ENCODE data around the gene PARN.
"Not testable (repeated sequence)": the region's sequence is repeated elsewhere in the genome, so short reads cannot be mapped to it uniquely, and the experiment has no call there.

PARN gene

DNA sequence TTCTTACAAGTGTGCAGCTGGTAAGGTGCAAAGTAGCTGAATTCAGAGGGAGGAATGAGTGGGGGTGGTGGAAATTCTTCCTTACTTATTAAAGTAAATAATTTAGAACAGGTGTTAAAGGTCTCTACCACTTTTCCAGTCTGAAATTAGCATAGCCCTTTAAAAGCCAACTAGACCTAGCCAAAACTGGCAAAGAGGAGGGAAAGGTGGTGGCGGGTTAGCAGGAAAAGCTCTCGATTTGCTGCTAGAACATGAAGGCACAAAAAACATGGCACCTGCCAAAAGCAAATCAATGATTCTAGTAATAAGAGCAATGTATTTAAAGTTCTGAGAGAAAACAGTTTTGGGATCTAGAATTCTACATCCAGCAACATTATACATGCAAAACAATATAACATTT is 157.7 kb downstream of the PARN start:
- DNase-seq (ENCODE audit: low read depth in 3 of 3), result no peak

DNA sequence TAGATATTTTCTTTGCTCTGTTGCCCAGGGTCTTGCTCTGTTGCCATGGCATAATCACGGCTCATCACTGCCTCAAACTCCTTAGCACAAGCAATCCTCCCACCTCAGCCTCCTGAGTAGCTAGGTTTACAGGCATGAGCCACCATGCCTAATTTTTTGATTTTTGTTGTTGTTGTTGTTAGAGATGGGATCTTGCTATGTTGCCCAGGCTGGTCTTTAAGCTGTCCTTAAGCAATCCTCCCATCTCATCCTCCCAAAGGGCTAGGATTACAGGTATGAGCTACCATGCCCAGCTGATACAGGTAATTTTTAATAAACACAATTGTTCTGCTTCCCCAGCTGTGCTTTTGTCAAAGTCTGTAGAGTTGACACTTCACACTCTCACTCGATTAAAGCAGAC is 159.3 kb downstream of the PARN start:
- DNase-seq (ENCODE audit: low read depth in 3 of 3), result no peak

DNA sequence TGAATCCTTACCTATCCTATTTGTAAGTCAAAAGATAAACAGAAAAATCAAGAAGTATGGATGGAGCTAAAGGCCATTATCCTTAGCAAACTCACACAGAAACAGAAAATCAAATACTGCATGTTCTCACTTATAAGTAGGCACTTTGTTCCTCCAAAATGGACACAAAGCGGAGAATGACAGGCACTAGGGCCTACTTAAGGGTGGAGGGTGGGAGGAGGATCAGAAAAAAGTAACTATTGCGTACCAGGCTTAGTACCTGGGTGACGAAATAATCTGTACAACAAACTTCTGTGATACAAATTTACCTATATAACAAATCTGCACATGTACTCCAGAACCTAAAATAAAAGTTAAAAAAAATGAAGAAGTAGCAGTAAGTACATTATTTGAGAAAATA is 164.3 kb downstream of the PARN start:
- DNase-seq (ENCODE audit: low read depth in 3 of 3), result no peak

DNA sequence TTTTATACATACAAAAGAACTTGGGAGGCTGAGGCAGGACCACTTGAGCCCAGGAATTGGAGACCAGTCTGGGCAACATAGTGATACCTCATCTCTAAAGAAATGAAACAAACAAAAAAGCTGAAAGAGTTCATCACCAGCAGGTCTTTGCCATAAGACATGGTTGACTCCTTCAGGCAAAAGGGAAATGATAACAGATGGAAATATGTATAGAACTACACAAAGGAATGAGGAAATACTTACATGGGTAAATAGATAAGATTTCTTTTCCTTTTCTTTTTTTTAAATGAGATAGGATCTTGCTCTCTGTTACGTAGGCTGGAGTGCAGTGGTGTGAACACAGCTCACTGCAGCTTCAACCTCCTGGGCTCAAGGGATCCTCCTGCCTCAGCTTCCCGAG is 165.3 kb downstream of the PARN start:
- no peak for DNase-seq (ENCODE audit: low read depth in 3 of 3)

DNA sequence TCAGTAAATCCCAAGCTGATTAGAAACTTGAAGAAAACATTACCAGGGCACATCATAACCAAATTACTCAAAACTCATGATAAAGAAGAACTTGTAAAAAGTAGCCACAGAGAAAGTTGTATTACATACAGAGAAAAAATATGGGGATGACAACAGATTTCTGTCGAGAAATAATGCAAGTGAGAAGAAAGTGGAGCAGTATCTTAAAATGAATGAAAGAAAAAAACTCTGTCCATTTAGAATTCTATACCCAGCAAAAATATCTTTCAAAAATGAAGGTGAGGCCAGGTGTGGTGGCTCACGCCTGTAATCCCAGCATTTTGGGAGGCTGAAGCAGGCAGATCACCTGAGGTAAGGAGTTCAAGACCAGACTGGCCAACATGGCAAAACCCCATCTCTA is 165.9 kb downstream of the PARN start:
- DNase-seq (ENCODE audit: low read depth in 3 of 3), result no peak

DNA sequence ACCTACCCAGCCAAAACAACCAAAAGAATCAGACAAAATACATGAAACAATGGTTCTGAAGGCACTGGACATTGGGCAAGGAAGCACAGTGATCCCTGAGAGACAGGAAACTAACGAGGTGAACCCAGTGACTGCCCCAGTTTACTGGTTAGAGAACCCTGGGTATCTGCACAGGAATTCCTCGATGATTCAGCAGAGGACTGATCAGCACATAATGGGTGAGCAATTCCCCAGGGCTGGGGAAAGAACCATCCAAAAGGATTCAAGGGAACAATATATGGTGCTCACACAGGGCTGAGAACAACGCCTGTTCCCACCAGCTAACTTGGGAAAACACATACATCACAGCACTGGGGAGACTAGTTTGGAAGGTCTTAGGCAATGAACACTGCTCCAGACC is 167.2 kb downstream of the PARN start:
- no peak for DNase-seq (ENCODE audit: low read depth in 3 of 3)

DNA sequence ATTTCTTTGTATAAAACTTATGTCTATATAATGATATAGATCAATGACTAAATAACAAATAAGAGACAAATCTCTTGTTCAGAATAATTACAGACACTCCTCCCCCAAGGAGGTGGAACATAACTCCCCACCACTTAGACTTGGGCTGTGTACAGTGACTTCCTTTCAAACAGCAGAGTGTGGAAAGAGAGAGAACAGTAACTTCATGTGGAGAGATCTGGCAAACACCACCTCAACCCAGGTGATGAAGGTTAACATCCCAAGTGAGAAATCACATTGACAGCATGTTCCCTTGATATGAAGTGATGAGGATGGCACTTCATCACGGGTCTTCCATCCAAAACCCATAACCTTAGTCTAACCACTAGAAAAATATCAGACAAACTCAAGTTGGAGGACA is 169.3 kb downstream of the PARN start:
- no peak for DNase-seq (ENCODE audit: low read depth in 3 of 3)

DNA sequence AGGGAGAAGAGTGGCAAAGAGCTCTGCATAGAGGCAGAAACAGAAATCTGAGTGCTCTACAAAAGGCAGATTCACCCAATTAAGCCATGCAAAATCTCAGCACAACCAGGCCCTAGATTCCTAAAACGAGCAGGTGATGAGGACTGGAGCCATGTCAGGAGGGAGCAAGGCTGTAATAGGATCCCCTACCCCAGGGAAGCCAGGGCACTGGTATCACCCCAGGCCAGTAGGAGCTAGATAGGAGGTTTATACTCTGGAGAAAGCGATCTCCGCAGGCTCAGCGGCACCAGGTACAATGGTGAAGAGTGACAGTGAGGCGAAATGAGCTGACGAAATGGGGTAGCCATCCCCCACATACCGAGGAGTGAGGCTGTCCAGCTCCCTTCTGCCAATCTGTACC is 171.5 kb downstream of the PARN start:
- DNase-seq (ENCODE audit: low read depth in 3 of 3), result no peak

DNA sequence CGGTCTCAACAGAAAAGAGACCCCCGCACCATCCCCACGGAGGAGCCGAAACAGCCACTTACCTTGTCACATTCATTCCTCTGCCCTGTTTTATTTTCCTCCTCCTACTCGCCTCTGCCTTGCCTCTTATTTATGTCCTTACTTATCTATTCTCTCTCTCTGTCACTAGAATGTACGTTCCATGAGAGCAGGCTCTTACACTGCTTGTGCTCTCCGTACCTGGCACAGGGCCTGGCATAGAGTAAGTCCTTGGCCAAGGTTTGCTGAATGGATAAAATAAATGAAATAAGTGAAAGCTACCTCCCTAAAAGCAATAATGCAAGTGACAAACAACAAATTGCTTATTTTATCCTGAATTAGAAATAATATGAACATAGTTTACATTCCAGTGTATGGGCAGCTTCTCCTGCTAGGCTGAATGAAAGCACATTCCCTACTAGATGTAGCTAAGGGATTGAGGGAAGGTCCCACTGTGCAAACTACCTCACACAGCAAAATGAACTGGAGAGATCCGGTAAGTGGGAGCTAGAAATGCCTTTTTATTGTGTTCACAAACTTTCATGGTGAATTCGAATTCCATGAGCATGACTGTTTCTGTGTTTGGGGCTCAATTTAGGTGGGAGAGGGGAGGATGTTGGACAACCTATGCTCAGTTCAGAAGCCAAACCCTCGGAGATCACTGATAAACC is 173.1 kb downstream of the PARN start:
- no peak for DNase-seq (ENCODE audit: low read depth in 3 of 3)

DNA sequence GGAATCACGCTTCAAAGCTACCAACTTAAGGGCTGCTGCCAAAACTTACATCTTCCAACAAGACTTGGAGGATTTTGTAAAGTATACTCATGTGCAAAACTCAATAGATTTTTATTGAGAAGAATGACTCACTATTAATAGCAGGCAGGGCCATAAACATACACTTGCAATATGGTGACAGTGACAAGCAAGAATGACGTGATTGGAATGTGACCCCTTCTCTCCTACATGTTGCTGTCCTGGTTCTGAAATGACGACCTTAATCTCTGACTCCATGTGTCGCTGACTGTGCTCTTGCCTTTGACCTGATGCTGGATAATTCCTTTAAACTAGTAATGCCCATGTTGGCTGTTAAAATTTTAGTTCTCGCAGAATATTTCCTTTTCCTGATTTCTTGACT is 174.5 kb downstream of the PARN start:
- DNase-seq (ENCODE audit: low read depth in 3 of 3), result no peak

DNA sequence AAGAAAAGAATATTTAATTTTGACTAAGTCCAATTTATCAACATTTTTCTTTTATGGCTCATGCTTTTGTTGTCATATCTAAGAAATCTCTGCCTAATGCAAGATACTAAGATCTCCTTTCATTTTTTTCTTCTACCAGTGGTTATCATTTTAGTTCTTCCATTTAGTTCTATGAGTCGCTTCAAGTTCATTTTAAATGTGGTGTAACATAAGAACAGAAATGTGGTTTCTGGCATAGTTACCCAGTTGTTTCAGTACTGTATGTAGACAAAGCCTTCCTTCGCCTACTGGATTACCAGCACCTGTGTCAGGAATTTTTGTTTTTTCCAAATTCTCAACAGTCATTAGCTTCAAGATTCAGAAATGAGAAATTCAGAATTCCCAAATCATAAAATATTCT is 175.7 kb downstream of the PARN start:
- no peak for DNase-seq (ENCODE audit: low read depth in 3 of 3)

DNA sequence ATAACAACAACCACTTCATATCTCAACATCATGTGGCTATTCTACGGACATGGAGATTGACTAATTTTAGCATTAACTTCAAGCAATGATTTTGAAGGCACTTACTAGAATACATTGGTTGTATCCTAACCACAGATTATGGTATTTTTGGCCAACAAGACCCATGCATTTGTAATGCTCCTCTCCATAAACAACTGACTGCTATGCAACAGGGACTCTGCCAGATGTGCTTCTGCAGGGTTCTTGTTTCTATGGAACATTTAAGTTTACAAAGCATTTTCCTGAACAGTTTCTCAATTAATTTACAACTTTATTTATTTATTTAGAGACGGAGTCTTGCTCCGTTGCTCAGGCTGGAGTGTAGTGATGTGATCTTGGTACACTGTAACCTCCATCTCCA is 178.0 kb downstream of the PARN start:
- DNase-seq (ENCODE audit: low read depth in 3 of 3), result no peak

DNA sequence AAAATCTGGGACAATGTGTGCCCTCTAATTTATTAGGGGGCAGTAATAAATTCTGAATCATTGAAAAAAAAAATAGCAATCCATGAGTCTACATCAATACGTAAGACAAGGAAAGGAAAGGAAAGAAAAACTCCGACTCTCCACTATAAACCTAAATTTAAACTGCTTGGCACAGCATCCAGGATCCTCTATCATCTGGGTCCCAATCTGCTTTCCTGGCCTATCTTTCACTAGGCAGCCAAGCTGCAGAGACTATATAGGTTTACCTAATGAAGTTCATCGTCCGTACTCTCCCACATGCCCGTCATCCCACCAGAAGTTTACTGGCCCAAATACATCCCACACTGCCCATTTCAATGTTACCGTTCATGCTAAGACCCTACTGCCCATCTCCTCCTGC is 179.2 kb downstream of the PARN start:
- no peak for DNase-seq (ENCODE audit: low read depth in 3 of 3)

DNA sequence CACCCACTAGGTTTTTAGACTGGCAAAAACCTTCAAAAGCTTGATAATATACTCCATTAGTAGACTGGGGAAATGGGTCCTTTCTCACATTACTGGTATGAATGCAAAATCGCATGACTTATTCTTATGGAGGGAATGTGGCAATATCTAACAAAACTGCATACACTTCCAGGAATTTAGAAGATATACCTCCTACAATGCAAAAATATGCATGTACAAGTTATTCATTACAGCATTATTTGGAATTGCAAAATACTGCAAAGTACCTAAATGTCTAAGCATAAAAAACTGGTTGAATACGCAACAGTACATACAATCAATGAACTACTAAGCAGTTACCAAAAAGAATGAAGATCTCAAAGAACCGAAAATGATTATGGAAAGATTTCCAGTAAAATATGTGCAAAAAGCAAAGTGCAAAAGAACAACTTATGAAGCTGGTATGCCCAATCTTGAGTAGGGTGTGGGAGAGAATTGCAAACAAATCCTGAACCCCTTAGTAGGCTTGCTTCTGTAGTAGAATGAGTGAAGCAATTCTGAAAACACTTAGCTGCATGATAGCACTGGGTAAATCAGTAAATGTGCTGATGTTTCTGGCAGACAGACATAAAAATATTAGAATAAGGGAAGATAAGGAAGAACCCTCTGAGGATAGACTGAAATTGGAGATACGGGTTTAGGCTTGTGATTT is 180.1 kb downstream of the PARN start:
- no peak for DNase-seq (ENCODE audit: low read depth in 3 of 3)

DNA sequence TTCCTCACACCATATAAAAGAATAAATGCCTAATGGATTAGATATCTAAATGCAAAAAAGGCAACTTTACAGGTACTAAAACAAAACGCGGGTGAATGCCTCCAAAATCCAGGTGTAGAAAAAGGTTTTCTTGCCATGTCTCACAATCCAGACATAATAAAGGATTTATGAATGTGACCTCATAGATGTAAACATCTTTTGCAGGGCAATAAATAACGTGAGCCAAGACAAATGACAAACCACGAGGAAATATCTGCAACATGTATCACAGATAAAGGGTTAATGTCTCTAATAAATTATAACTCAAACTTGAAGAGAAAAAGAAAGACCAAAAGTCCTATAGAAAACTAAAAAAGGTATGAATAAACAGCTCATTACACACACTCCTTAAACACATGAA is 180.7 kb downstream of the PARN start:
- DNase-seq (ENCODE audit: low read depth in 3 of 3), result no peak

DNA sequence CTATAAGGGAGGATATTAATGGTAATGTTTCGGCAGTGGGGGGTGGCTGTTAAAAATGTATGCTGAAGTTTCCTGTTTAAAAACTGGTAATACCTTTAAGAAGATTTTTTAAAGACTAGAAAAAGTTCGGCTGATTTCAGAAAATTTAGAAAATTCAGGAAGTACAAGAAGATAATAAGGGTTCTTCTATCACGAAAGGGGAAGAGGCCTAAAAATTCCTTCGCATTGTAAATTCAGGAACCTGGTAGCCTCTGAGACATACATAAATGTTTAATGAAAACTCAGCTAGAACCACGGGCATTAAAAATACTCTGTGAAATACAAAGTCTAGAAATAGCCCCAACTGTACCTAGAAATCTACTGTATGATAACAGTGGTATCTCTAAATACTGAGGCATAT is 181.2 kb downstream of the PARN start:
- DNase-seq (ENCODE audit: low read depth in 3 of 3), result no peak

DNA sequence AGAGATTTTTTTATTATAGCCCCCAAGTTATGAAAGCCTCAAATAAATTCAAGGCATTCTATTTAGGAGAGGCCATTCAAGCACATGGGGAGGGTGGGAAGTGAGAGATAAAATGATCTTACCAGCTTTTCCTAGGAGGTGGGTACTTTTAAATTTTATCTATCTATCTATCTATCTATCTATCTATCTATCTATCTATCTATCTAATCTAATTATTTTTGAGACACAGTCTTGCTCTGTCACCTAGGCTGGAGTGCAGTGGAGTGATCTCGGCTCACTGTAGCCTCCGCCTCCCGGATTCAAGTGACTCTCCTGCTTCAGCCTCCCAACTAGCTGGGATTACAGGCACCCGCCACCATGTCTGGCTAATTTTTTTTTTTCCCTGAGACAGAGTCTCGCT is 182.3 kb downstream of the PARN start:
- DNase-seq (ENCODE audit: low read depth in 3 of 3), result no peak

DNA sequence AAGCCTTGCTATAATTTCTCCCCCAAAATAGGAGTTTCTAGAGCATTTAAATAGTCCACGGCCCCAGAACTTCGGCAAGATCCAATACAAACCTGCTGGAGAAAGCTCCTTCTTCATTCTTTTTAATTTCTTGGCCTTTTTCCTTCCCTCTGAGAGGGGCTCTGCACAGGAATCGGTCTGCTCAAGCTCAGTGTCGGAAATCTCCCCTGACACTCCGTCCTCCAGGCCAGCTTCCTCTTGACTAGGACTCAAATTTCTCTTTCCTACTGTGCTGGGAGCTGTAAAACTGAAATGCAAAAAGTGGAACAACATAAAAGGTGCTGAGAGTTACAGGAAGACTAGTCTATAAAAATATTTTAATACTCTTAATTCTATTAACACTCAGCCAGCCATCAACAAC is 183.3 kb downstream of the PARN start:
- no peak for DNase-seq (ENCODE audit: low read depth in 3 of 3)

DNA sequence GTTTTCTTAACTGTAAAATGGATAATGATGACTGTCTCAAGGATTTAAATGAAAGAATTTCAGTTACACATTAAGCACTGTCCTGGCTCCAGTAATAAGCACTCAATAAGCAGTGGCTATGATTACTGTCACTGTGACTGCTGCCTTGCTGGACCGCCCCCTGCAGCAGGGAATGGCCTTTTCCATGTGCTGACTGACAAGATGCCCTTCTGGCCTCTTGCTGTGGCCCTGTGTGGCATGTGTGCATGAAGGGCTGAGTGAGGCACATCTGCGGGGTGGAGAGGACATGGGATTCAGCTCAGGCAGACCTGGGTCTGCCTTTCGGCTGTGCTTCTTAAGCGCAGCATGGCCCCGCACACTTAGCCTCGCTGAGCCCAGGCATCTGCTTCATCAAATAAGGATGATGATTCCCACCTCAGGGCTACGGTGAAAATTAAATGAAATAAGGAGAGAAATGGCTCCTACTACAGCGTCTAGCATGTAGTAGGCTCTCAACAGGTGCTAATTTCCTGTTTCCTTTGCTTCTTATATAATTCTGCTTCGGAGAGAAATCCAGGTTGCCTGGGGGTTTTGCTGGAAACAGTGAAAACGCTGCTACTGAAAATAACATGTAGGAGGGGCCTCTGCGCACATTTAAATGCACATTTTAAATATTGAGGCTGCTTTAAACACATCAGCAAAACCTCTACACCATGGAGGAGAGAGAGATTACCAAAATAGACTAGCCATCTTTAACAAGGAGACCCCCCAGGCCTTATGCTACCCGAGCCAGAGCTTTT is 183.9 kb downstream of the PARN start:
- no peak for DNase-seq (ENCODE audit: low read depth in 3 of 3)

DNA sequence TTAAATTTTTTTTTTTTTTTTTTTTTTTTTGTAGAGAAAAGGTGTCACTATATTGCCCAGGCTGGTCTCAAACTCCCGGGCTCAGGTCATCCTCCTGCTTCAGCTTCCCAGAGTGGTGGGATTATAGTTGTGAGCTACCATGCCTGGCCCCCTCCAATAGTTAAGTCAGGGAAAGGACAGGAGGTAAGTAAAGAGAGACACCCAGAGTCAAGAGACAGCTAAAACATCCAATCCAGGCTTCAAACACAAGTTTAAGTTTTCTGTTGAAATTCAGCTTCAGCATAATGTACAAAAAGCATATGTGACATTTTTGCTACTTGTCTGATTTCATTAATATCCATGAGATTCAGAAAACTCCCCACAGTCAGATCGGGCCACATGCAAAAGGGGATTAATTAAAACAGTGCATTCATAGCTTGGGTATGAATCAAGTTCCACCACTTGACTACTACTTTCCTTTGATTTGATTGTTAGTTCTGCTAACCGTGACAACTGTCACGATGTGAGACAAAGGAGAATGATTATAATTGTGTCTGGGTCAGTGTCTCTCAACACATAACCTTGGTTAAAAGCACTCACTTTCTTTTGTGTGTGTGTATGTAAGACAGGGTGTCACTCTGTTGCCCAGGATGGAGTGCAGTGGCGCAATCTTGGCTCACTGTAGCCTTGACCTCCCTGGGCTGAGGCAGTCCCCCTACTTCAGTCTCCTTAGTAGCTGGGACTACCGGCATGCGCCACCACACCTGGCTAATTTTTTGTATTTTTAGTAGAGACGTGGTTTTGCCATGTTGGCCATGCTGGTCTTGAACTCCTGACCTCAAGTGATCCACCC is 184.9 kb downstream of the PARN start:
- DNase-seq (ENCODE audit: low read depth in 3 of 3), result no peak

DNA sequence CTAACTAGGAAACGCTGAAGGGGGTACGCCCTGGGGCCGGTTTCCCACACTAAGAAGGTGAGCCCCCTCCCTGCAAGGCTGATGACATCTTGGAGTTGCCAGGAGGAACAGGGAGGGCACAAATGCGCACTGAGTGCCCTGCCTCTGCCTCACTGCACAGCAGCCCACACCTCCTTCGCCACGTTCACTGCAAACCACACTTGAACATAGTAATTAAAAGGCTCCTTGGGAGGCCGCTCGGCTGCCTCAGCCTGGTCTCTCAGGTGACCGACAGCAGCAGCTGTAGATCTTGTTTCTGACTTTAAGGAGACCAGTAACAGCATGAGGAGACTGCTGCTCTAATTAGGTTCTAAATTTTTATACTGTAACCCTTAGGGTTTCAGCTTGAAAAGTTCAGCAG is 188.5 kb downstream of the PARN start:
- DNase-seq (ENCODE audit: low read depth in 3 of 3), result not testable (repeated sequence)

DNA sequence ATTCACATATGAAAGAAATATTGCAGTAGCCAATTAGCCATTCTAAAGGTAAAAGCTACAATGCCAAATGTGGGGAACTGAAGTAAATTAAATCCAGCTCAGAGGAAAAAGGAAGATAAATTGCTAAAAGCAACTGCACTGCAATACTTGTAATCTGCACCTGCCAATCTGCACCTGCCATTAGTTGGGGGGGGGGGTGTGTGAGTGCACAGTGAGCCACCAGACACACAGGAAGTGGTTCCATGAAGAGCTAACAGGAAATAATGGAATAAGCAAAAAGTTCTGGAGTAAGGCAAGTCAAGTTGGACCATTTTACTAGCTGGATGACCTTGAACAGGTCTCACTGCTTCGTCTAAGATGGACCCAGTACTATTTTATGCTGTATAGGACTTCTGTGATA is 191.8 kb downstream of the PARN start:
- DNase-seq (ENCODE audit: low read depth in 3 of 3), result no peak
